Retinal pigment epithelial cell (primary cell): ENCODE results near the gene CCT5.

Source experiments
- DNase-seq: peaks from one replicate; pipeline ENCODE4 v3.0.0-alpha.2; 2010; ENCODE audit warnings: low read depth
- H3K4me3 ChIP-seq: 2 replicates; pipeline ENCODE4 v1.5.1; 2011; ENCODE audit warnings: mild to moderate bottlenecking, low read length, control low read depth, moderate library complexity
- CTCF ChIP-seq: conservative IDR thresholded peaks from 2 replicates; pipeline ENCODE4 v1.5.1; 2011; ENCODE audit warnings: low read depth, low read length, control low read depth, inconsistent platforms

The CCT5 gene

GRCh38 chr5:10228288-10228687 lies 21.8 kb upstream of the CCT5 start:
- no peak for DNase-seq
- H3K4me3 ChIP-seq: no peak overlapping the region
- no peak for TF ChIP-seq CTCF

DNA sequence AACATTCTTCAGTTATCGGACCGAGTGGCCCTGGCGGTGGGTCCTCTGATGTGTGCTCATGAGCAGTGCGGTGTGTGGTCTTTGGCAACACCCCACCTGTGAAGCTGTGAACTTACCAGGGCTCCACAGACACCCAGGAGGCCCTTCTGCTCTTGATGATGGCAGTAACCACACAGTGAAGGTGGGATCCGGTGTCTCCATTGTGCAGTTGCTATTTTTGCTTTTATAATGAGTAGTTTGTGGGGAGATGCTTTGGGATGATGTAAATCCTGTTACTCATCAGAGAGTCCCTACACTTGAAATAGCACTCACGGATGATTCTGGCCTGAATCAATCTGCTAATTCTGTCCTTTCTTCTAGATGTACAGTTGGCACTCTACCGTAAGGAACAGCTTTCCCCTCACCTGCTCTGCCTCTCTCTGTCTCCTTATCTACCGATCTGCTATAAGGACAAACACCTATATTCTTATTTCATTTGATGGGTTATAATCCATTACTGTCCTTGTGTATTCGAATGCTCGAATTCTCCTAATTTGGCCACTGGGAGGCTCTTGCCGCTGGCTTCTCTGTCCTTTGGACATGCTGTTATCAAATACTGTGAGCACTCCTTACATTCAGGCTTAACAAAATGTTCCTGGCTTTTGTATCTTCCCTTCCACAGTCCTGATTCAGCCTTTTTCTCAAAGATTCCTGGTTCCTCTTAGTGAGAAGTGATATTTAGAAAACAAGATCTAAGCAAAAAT lies 20.6 kb upstream of the CCT5 start:
- no peak for TF ChIP-seq CTCF
- DNase-seq: no peak
- no peak overlapping the region for H3K4me3 ChIP-seq

DNA sequence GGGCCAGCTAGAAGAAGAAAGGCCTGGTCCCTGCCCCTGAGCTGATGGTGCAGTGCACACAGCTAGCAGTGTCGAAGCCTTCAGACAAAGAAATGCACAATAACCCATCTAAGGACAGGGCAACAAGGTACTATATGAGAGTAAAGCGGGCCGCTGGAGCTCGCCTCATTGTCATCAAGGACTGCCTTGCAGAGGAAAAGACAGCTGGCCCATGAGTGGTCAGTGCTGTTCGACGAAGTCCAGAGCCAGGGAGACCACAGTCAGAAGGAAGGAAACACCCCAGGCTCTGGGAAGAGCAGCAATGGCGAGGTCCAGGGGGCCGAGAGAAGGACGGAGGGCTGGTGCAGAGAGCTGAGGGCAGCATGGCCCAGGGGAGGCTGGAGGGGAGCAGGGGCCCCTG lies 17.7 kb upstream of the CCT5 start:
- no peak for TF ChIP-seq CTCF
- no peak overlapping the region for H3K4me3 ChIP-seq
- no peak for DNase-seq

DNA sequence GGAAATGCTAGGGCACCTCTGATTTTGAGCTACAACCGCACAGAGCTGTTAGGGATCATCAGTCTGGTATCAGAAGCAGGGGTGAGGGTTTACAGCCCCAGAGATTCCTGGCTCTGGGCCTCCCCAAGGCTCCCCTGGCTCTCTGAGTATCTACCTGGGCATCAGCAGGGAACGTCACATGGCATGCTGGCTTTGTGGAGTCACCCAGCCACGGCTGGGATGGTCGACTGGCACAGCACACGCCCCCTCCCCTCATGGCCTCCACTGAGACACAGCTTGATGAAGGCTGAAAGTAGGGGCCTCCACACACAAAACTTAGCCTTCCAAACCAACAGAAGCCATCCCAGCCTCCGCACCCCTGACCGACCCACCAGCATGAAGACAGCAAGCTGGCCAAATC lies 17.1 kb upstream of the CCT5 start:
- DNase-seq: no peak
- no peak for TF ChIP-seq CTCF
- H3K4me3 ChIP-seq: no peak overlapping the region

DNA sequence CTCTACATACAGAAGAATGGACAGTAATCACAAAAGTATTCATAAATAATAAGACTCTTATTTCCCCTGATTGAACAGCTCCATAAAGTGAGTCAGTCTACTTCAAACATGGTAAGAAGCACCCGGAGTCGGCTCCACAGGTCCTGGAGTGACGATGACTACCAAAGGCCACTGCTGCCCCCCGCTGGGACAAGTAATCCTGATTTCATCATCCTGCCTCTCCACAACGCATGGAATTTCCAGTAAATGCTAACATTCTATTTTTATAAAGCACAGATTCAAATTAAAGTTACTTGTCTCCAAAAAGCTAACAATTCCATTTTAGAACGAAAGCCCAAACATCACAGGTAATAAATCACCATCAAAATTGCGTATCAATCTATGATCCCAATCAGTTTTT lies 16.6 kb upstream of the CCT5 start:
- DNase-seq: peak; percentile 21
- no peak overlapping the region for H3K4me3 ChIP-seq
- TF ChIP-seq CTCF: peak; percentile 33

DNA sequence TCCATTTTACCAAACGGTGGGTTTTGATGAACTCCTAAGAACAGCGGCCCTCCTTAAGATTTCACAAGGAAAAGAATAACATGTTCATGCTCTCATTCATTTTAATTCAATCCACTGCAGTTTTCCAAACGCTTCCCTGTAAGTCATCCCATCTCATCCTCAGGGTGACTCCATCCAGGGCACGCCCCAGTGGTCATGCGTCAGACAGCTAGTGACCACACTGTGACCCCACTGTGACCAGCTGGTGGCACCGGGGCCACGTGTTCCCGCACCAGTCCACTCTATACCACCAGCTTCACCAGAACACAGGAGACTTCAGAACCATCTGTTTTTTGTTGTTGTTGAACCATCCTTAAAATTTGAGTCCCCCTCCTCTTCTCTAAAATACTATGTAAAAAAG lies 14.7 kb upstream of the CCT5 start:
- no peak overlapping the region for H3K4me3 ChIP-seq
- TF ChIP-seq CTCF: no peak
- DNase-seq: no peak

GRCh38 chr5:10243660-10244240 lies 6.3 kb upstream of the CCT5 start:
- H3K4me3 ChIP-seq: no peak overlapping the region
- DNase-seq: no peak
- TF ChIP-seq CTCF: no peak
